NCI-H2196 treated with DMSO at 0.1 percent for 48 hours (cell line): Measurements from ENCODE around the gene WDR1.

ENCODE experiments used
- DNase-seq: peaks from one replicate; lab custom pipeline; 2025; ENCODE audit not compliant: unreplicated experiment; lab: John Stamatoyannopoulos, UW

WDR1 gene

GRCh38 chr4:10115271-10115796 lies 1.3 kb downstream of the WDR1 start:
- DNase-seq, result no peak

- no peak for DNase-seq
Measured at GRCh38 chr4:10114607-10115006, 2.0 kb downstream of the WDR1 start.

GRCh38 chr4:10114147-10114546 lies 2.5 kb downstream of the WDR1 start:
- DNase-seq, result no peak

- DNase-seq, result no peak
Measured at GRCh38 chr4:10113362-10114047, 3.1 kb downstream of the WDR1 start.

- DNase-seq, result no peak
Measured at GRCh38 chr4:10112658-10113284, 3.8 kb downstream of the WDR1 start.

- DNase-seq, result no peak
Measured at GRCh38 chr4:10111067-10111801, 5.4 kb downstream of the WDR1 start.

GRCh38 chr4:10109995-10110670 lies 6.5 kb downstream of the WDR1 start:
- no peak for DNase-seq

- DNase-seq, result no peak
Measured at GRCh38 chr4:10108818-10109783, 7.5 kb downstream of the WDR1 start.

GRCh38 chr4:10108391-10108790 lies 8.2 kb downstream of the WDR1 start:
- DNase-seq, result no peak

GRCh38 chr4:10107111-10108091 lies 9.2 kb downstream of the WDR1 start:
- DNase-seq, result no peak

GRCh38 chr4:10106421-10107039 lies 10.1 kb downstream of the WDR1 start:
- DNase-seq, result no peak

- DNase-seq, result no peak
Measured at GRCh38 chr4:10105920-10106319, 10.7 kb downstream of the WDR1 start.

- DNase-seq, result no peak
Measured at GRCh38 chr4:10105421-10105820, 11.2 kb downstream of the WDR1 start.

- no peak for DNase-seq
Measured at GRCh38 chr4:10104991-10105276, 11.7 kb downstream of the WDR1 start.

- DNase-seq, result no peak
Measured at GRCh38 chr4:10104211-10104990, 12.2 kb downstream of the WDR1 start.

GRCh38 chr4:10102474-10103332 lies 13.9 kb downstream of the WDR1 start:
- no peak for DNase-seq
